ENCODE data around the gene CABP1. TPM values are rescaled to one million over a fixed set of nuclear protein-coding genes. Genes with fewer than 3 reads are reported as not detected.

Gene CABP1
- total and polyA plus RNA-seq, 9 donors = 0.33 to 2.6 (median 0.82) TPM; not detected in 1

GRCh38 chr12:120674097-120674636 is 33.7 kb downstream of the CABP1 start:
- 76 to 90% (median 76%) methylated on average over 6 of the region's 6 CpGs for WGBS, 3 donors
- no peak for TF ChIP-seq EP300 (IDR thresholded peaks at IDR 0.05)
- TF ChIP-seq CTCF (IDR thresholded peaks at IDR 0.05) = no peak
- no peak for TF ChIP-seq POLR2A (IDR thresholded peaks at IDR 0.05)

GRCh38 chr12:120677765-120678473 is 37.5 kb downstream of the CABP1 start:
- TF ChIP-seq CTCF (IDR thresholded peaks at IDR 0.05) (no peak), EP300 (IDR thresholded peaks at IDR 0.05) (no peak), POLR2A (IDR thresholded peaks at IDR 0.05) (no peak)
- Histone ChIP-seq H3K9me3 (no peaks in the 10 kb centered on the region), H3K36me3 (no peaks in the 10 kb centered on the region), H3K4me3 (no peak overlapping the region), H3K4me1 (ENCODE audit: insufficient read depth) (no peaks in the 10 kb centered on the region), H3K27ac (no peak overlapping the region), H3K27me3 (no peaks in the 10 kb centered on the region)
- DNase-seq = no peak
- intact Hi-C loops (cut with DNase I) = no loop called here
- 53 to 55% (median 54%) methylated on average over 7 of the region's 7 CpGs for WGBS, 3 donors

More at GRCh38 chr12:120674097-120674636, 33.7 kb downstream of the CABP1 start:
- no peak overlapping the region for H3K27ac ChIP-seq
- H3K9me3 ChIP-seq = no peaks in the 10 kb centered on the region
- H3K4me1 ChIP-seq (ENCODE audit: insufficient read depth) = no peaks in the 10 kb centered on the region
- no peak overlapping the region for H3K4me3 ChIP-seq
- intact Hi-C loops (cut with DNase I) = no loop called here
- no peaks in the 10 kb centered on the region for H3K27me3 ChIP-seq
- no peak for DNase-seq
- no peaks in the 10 kb centered on the region for H3K36me3 ChIP-seq

- TF ChIP-seq CTCF (IDR thresholded peaks at IDR 0.05) (no peak), EP300 (IDR thresholded peaks at IDR 0.05) (no peak), POLR2A (IDR thresholded peaks at IDR 0.05) (no peak)
- no peaks in the 10 kb centered on the region for H3K27me3 ChIP-seq
- no peak overlapping the region for H3K4me3 ChIP-seq
- intact Hi-C loops (cut with DNase I) = no loop called here
- no peaks in the 10 kb centered on the region for H3K36me3 ChIP-seq
- H3K27ac ChIP-seq = no peak overlapping the region
- H3K4me1 ChIP-seq (ENCODE audit: insufficient read depth) = no peaks in the 10 kb centered on the region
- DNase-seq = no peak
- H3K9me3 ChIP-seq = no peaks in the 10 kb centered on the region
- 73 to 81% (median 76%) methylated on average over 8 of the region's 8 CpGs for WGBS, 3 donors
Observed at GRCh38 chr12:120678572-120678971, 38.1 kb downstream of the CABP1 start.

- no peak for TF ChIP-seq CTCF (IDR thresholded peaks at IDR 0.05)
- TF ChIP-seq POLR2A (IDR thresholded peaks at IDR 0.05) = no peak
- no peak for TF ChIP-seq EP300 (IDR thresholded peaks at IDR 0.05)
- no peaks in the 10 kb centered on the region for H3K27me3 ChIP-seq
- intact Hi-C loops (cut with DNase I) = no loop called here
- no peaks in the 10 kb centered on the region for H3K36me3 ChIP-seq
- no peak overlapping the region for H3K4me3 ChIP-seq
- DNase-seq = no peak
- no peaks in the 10 kb centered on the region for H3K4me1 ChIP-seq (ENCODE audit: insufficient read depth)
- no peak overlapping the region for H3K27ac ChIP-seq
- 47 to 56% (median 51%) methylated on average over 5 of the region's 5 CpGs for WGBS, 3 donors
- no peaks in the 10 kb centered on the region for H3K9me3 ChIP-seq
Observed at GRCh38 chr12:120680165-120680738, 39.8 kb downstream of the CABP1 start.
